ENCODE results near the gene VPS8. TPM values are rescaled to one million over a fixed set of nuclear protein-coding genes. Genes with fewer than 3 reads are reported as not detected.

The VPS8 gene
- total RNA-seq, 1 donor from 2014 or later: 56.9 TPM

GRCh38 chr3:184772667-184773272, 39.2 kb upstream of the VPS8 start:
- no peak for TF ChIP-seq CTCF (IDR thresholded peaks at IDR 0.05; ENCODE audit: insufficient read depth, low read length, severe bottlenecking)
- no peaks in the 10 kb centered on the region for H3K27me3 ChIP-seq (ENCODE audit: control insufficient read depth, insufficient read depth, low read length)
- DNase-seq (ENCODE audit: low read depth) (no peak), FAIRE-seq (no peak)
- no peak overlapping the region for H3K4me3 ChIP-seq (ENCODE audit: low read depth, low read length)
- no peaks in the 10 kb centered on the region for H3K36me3 ChIP-seq (ENCODE audit: control insufficient read depth, insufficient read depth, low read length)

- DNase-seq (ENCODE audit: low read depth) (no peak), FAIRE-seq (no peak)
- H3K27me3 ChIP-seq (ENCODE audit: control insufficient read depth, insufficient read depth, low read length): no peaks in the 10 kb centered on the region
- no peak for TF ChIP-seq CTCF (IDR thresholded peaks at IDR 0.05; ENCODE audit: insufficient read depth, low read length, severe bottlenecking)
- no peak overlapping the region for H3K4me3 ChIP-seq (ENCODE audit: low read depth, low read length)
- H3K36me3 ChIP-seq (ENCODE audit: control insufficient read depth, insufficient read depth, low read length): no peaks in the 10 kb centered on the region
These were observed 38.4 kb upstream of the VPS8 start for GRCh38 chr3:184773283-184774186.

- no peaks in the 10 kb centered on the region for H3K36me3 ChIP-seq (ENCODE audit: control insufficient read depth, insufficient read depth, low read length)
- no peaks in the 10 kb centered on the region for H3K27me3 ChIP-seq (ENCODE audit: control insufficient read depth, insufficient read depth, low read length)
- DNase-seq (ENCODE audit: low read depth) (no peak), FAIRE-seq (no peak)
- TF ChIP-seq CTCF (IDR thresholded peaks at IDR 0.05; ENCODE audit: insufficient read depth, low read length, severe bottlenecking): no peak
- no peak overlapping the region for H3K4me3 ChIP-seq (ENCODE audit: low read depth, low read length)
These were observed 35.0 kb upstream of the VPS8 start for GRCh38 chr3:184776916-184777315.

GRCh38 chr3:184777566-184778356, 34.2 kb upstream of the VPS8 start:
- Histone ChIP-seq H3K36me3 (ENCODE audit: control insufficient read depth, insufficient read depth, low read length) (no peaks in the 10 kb centered on the region), H3K27me3 (ENCODE audit: control insufficient read depth, insufficient read depth, low read length) (no peaks in the 10 kb centered on the region), H3K4me3 (ENCODE audit: low read depth, low read length) (no peak overlapping the region)
- FAIRE-seq: peak; percentile 86
- TF ChIP-seq CTCF (IDR thresholded peaks at IDR 0.05; ENCODE audit: insufficient read depth, low read length, severe bottlenecking): peak; percentile 73
- peak; percentile 89 for DNase-seq (ENCODE audit: low read depth)

GRCh38 chr3:184778426-184779332, 33.3 kb upstream of the VPS8 start:
- no peak for DNase-seq (ENCODE audit: low read depth)
- peak; percentile 66 for FAIRE-seq
- Histone ChIP-seq H3K36me3 (ENCODE audit: control insufficient read depth, insufficient read depth, low read length) (no peaks in the 10 kb centered on the region), H3K27me3 (ENCODE audit: control insufficient read depth, insufficient read depth, low read length) (no peaks in the 10 kb centered on the region), H3K4me3 (ENCODE audit: low read depth, low read length) (no peak overlapping the region)
- no peak for TF ChIP-seq CTCF (IDR thresholded peaks at IDR 0.05; ENCODE audit: insufficient read depth, low read length, severe bottlenecking)
